HG03045 (cell line): ENCODE measurements around the gene KCTD21.
"Not testable (repeated sequence)": the region's sequence is repeated elsewhere in the genome, so short reads cannot be mapped to it uniquely, and the experiment has no call there.

Experiments used
- ATAC-seq: cut with Tn5 transposase; IDR thresholded peaks from one replicate; pipeline ENCODE4 v1.9.1; 2021; ENCODE audit warnings: mild to moderate bottlenecking, moderate library complexity; ENCODE audit not compliant: unreplicated experiment

KCTD21 gene

GRCh38 chr11:78188286-78189173 is at the start of gene KCTD21, which contains the start of gene USP35:
KCTD21 (minus strand) TSS chr11:78188626; CDS start chr11:78174554, 14,072 bp downstream.
USP35 (plus strand) TSS chr11:78188919; CDS start chr11:78196246, 7,327 bp downstream.
- ATAC-seq: peak; percentile 93

DNA sequence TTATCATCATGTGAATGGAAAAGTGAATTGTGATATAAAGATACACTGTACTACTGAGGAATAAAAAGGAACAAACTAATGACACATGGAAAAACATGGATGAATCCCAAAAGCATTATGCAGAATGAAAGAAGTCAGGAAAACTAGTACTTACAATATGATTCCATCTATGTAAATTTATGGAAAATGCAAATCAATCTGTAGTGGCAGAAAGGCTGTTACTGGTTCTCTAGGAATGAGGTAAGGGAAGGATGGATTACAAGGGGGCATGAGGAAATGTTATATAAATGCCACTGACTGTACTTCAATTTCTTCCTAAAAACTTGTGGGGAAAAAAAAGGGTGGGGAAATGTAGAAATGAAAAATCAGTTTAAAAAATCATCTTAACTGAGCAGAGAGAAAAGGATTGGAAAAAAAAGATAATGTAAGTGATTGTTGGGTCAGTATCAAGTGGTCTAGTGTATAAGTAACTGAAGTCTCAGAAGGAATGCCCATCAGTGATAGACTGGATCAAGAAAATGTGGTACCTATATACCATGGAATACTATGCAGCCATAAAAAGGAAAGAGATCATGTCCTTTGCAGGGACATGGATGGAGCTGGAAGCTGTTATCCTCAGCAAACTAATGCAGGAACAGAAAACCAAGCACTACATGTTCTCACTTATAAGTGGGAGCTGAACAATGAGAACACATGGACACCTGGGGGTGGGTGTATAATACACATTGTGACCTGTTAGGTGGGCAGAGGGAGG is 49.0 kb upstream of the KCTD21 start:
- ATAC-seq: no peak

DNA sequence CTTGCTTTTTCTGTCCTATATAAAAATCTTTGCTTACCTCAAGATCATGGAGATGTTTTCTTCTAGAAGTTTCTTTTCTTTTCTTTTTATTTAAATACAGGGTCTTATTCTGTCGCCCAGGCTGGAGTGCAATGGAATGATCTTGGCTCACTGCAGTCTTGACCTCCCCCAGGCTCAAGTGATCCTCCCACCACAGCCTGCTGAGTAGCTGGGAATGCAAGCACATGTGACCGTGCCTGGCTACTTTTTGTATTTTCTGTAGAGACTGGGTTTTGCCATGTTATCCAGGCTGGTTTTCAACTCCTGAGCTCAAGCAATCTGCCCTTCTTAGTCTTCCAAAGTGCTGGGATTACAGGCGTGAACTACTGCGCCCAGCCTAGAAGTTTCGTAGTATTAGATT is 45.6 kb upstream of the KCTD21 start:
- no peak for ATAC-seq

GRCh38 chr11:78233046-78233445 is 44.6 kb upstream of the KCTD21 start:
- ATAC-seq: not testable (repeated sequence)

GRCh38 chr11:78231962-78232501 is 43.6 kb upstream of the KCTD21 start:
- no peak for ATAC-seq

DNA sequence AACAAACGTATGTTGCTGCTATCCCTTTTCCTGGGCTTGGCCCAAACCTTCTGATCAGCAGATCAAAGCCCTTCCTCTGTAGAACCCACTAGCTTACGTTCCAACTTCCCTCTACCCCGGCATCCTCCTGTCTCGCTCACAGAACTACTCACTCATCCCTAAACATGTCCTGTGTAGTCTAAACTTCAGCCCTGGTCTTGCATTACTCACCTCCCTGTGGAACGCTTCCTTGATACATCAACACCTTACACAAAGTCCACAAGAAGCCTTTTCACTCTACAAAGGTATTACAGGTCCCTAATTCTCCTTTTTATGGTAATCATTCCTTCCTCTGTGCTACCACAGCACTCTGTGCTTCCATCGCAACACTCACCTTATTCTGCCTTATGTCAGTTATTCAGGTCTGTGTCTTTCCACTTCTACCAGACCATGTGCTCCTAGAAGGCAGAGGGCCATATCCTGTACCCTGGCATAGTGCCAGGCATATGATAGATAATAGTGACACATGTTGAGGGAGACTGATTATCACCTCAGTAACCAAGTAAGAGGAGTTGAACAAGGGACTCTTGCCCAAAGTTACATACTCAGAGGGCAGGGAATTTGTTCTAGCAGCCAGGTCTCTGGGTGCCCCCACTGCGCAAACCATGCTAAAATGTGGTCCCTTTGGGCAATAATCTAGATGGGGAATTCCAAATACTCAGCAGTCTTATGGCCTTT is 41.9 kb upstream of the KCTD21 start:
- ATAC-seq: no peak

- ATAC-seq: no peak
These were observed 40.7 kb upstream of the KCTD21 start for GRCh38 chr11:78229106-78229505.

DNA sequence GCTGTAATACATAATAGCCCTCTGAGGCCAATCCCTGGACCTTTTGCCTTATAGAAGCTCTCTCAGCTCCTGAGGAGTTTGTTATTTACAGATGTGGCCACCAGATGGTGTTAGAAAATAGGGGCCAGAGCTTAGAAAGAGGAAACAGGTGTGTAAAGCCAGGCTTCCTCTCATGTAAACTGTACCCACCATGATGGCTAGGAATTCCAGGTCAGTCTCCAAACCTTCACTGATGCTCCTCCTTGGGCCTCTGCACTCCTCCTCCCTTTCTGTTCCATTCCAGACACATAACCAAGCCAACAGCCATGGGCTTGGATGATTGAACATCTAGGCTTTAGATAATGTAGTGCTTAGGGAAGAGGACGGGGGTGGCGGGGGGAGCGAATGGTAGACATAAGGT is 40.0 kb upstream of the KCTD21 start:
- no peak for ATAC-seq

GRCh38 chr11:78227921-78228320 is 39.5 kb upstream of the KCTD21 start:
- no peak for ATAC-seq

GRCh38 chr11:78226684-78227680 is 38.6 kb upstream of the KCTD21 start:
- no peak for ATAC-seq

DNA sequence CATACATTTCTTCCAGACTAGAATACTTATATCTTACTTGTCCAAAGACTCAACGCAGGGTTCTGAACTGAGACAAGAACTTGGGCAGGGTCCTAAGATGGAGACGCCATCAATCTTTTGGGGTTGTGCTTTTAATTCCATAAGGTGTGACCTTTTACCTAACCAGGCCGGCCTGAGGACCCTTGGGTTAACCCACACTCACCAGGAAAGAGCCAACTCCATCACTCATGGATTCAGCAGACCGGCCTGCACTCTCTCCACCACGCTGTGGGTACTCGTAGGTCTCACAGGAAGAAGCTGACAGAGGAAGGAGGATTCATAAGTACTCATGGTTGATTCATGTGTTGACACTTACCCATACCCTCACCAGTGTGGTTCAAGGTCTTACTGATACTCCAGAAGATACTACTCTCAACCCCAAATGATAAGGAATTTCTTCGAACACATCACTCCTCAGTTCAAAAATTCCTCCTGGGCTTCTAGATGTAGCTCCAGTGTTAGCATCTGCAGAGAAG is 36.5 kb upstream of the KCTD21 start:
- ATAC-seq: no peak

DNA sequence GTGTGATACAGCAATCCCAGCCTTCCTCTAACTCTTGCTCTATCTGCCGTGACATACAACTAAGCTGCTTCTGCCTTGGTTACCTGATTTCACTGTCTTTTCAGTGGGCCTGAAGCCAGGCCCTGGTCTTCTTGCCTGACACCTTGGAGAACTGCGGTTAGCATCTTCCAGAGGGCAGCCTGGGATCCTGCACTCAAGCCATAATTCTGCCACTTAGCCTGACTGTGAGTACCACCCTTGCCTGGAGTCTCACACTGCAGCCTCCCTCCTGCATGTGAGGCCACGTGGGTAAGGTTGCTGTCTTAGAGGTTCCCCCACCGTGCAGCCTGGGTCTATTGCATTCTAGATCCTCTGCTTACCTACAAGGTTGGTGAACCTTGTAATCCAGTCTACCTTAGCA is 36.1 kb upstream of the KCTD21 start:
- no peak for ATAC-seq

DNA sequence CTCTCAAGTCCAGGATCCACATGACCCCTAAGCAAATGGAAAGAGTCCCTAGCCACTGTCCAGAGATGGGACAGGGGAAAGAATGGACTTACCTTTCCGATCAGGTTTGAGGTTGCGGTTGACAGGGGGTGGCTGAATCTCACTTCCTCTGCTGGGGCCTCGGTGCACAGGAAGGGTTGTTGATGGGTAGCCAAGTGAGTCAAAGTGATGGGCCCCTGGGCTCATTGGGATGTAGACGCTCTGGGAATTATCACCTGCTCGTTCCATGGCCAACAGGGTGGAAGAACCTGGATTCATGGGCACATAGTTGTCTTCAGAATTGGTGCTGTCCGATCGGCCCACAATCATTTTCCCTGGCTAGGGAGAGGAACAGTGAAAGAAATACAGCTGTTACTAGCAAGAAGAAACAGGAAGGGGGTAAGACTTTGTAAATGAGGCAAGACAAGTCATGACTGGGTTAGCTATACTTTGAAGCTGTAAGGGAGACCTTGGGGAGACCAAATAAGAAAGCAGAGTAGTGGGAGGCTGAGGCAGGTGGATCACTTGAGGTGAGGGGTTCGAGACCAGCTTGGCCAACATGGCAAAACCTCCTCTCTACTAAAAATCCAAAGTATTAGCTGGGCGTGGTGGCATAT is 35.0 kb upstream of the KCTD21 start:
- ATAC-seq: peak; percentile 66

DNA sequence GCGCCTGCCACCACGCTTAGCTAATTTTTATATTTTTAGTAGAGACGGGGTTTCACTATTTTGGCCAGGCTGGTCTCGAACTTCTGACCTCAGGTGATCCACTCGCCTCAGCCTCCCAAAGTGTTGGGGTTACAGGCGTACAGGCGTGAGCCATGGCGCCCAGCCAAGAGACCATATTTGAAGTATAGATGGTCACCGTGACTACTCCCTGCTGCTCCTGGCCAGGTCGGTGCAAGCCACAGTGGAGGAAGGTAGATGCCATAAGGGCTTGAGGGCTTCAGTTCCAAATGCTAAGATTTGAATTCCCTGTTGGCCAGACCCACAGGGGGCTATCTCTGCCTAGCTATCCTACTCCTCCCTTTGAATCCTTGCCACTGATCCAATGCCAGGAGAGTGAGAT is 34.3 kb upstream of the KCTD21 start:
- not testable (repeated sequence) for ATAC-seq

GRCh38 chr11:78221396-78222315 is 33.2 kb upstream of the KCTD21 start:
- no peak for ATAC-seq

DNA sequence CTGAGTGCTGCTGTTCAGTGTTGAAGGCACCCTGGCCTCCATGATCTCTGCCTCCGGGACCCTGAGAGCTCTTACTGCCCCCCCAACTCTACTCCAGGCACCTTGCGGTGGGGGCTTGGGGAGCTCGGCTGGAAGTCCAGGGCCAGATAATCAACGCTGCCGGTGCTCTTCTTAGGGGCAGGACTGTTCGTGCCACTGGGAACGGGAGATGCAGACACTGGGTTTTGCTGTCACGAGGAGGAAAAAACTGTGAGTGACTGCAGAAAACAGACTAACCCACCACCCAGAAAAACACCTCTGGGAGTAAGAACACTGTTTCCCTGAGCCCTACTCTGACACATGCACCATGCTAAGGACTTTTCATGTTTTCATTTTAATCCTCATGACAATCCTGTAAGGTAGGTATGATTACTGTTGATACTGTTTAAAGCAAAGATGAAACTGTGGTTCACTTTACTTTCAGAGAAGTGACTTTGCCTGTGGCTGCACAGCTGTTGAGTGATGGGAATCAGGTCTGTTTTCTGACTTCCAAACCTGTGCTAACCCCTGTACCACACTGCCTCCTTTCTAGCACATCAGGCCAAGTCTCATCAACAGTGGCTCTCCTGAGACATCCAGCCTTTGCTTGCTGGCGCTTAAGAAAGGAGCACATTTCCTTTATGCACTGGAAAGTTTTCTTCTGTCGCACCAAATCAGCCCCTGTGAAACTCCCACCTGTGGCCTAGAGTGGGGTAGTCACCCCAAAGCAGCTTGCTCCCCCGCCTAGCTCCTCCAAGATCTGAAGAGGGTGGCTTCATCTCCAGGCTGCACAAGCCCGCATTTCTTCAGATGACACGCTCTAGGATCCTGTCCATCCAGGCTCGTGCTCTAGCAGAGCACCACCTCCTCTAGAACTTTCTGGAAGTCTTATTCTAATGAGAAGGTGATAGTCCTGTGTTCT is 32.1 kb upstream of the KCTD21 start:
- ATAC-seq: no peak
